ENCODE results near the gene NR5A2.

Gene NR5A2

DNA sequence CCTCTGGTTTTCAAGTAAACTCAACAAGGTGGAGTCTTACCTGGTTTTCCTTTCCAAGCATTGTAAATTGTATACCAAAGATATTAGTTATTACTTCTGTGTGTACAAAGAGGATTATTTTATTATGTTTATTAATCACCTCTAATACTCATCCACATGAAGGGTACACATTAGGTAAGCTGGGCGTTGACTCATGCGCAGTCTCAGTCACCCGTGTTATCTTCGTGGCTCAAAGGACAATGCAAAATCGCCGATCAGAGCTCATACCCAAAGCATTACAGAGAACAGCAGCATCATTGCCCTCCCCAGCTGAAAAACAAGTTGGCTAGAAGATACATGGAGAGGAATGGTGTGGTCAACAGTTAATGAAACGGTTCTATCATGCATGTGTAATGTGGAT, 148.7 kb downstream of the NR5A2 start:
- Histone ChIP-seq H3K36me3 (ENCODE audit: control insufficient read depth, insufficient read depth, low read length) (no peaks in the 10 kb centered on the region), H3K27me3 (replicated peaks; ENCODE audit: control insufficient read depth, insufficient read depth, low read length) (no peaks in the 10 kb centered on the region), H3K4me3 (replicated peaks; ENCODE audit: low read depth, low read length) (no peak overlapping the region)
- no peak for DNase-seq (ENCODE audit: extremely low read depth, insufficient read length)
- TF ChIP-seq, protein P1, sequence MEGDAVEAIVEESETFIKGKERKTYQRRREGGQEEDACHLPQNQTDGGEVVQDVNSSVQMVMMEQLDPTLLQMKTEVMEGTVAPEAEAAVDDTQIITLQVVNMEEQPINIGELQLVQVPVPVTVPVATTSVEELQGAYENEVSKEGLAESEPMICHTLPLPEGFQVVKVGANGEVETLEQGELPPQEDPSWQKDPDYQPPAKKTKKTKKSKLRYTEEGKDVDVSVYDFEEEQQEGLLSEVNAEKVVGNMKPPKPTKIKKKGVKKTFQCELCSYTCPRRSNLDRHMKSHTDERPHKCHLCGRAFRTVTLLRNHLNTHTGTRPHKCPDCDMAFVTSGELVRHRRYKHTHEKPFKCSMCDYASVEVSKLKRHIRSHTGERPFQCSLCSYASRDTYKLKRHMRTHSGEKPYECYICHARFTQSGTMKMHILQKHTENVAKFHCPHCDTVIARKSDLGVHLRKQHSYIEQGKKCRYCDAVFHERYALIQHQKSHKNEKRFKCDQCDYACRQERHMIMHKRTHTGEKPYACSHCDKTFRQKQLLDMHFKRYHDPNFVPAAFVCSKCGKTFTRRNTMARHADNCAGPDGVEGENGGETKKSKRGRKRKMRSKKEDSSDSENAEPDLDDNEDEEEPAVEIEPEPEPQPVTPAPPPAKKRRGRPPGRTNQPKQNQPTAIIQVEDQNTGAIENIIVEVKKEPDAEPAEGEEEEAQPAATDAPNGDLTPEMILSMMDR (IDR thresholded peaks at IDR 0.05; ENCODE audit: insufficient read depth, low read length, poor library complexity, severe bottlenecking), result no peak

DNA sequence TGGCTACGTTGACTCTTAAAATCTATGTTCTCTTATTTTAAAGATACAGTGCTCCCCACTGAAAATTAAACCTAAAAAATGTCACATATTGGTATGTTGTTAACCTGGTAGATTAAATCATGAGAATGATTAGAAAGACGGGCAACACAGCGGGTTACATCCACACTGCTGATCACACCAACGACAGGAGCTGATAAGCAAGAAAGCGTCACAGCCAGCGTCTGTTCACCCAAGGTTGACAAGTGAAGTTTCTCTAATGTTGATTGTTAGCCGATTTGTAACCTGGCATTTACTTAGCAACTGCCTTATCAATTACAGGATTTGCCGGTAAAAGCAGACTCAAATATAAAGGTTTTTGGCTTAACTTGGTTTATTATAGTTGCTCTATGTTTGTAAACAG, 149.3 kb downstream of the NR5A2 start:
- TF ChIP-seq, protein P1 (IDR thresholded peaks at IDR 0.05; ENCODE audit: insufficient read depth, low read length, poor library complexity, severe bottlenecking), result no peak
- Histone ChIP-seq H3K36me3 (ENCODE audit: control insufficient read depth, insufficient read depth, low read length) (no peaks in the 10 kb centered on the region), H3K4me3 (replicated peaks; ENCODE audit: low read depth, low read length) (no peak overlapping the region), H3K27me3 (replicated peaks; ENCODE audit: control insufficient read depth, insufficient read depth, low read length) (no peaks in the 10 kb centered on the region)
- DNase-seq (ENCODE audit: extremely low read depth, insufficient read length), result no peak

DNA sequence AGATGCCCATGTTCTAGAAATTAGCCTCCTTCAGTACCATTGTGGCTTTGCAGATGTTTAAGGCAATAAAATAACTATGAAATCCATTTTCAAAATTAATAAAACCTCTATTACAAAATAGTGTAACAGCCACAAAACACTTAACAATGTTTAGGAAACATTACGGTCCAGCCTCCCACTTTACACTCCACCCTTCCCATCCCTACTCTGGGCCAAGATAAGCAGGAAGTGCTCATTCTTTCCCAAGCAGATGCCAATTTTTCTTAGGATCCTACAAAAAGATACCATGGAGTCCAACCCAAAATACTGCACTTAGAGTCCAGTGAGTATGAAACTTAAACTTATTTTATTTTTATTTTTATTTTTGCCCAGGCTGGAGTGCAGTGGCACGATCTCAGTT, 150.8 kb downstream of the NR5A2 start:
- TF ChIP-seq, protein P1 (IDR thresholded peaks at IDR 0.05; ENCODE audit: insufficient read depth, low read length, poor library complexity, severe bottlenecking), result no peak
- no peak overlapping the region for H3K4me3 ChIP-seq (replicated peaks; ENCODE audit: low read depth, low read length)
- no peaks in the 10 kb centered on the region for H3K36me3 ChIP-seq (ENCODE audit: control insufficient read depth, insufficient read depth, low read length)
- H3K27me3 ChIP-seq (replicated peaks; ENCODE audit: control insufficient read depth, insufficient read depth, low read length), result no peaks in the 10 kb centered on the region
- DNase-seq (ENCODE audit: extremely low read depth, insufficient read length), result no peak

DNA sequence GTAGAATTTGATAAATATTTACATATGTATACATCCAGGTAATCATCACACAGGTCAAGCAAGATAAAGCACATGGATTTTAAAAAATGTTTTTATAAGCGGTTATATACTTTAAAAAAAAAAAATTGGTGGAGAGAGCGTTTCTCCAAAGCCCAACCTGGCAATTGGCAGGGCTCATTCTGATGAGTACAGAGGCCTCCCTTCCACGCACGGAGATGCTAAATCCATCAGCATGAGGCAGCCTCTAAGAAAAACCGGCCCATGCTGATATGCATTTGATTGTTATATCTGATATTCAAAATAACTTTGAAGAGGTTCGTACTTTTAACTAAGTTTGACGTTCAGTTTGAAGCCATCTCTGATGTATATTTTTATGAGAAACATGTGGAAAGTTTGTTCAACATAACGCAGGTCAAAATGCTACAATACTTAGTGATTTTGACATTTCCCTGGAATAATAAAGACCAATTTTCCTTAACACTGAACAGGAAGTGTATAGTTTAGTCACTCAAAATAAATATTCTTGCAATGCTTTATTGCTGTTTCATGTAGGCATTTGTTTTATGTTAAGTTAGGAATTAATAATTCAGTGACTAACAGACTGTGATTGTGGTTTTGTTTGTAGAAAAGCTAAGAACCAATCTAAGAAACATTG, 151.7 kb downstream of the NR5A2 start:
- TF ChIP-seq, protein P1 (IDR thresholded peaks at IDR 0.05; ENCODE audit: insufficient read depth, low read length, poor library complexity, severe bottlenecking), result no peak
- Histone ChIP-seq H3K36me3 (ENCODE audit: control insufficient read depth, insufficient read depth, low read length) (no peaks in the 10 kb centered on the region), H3K4me3 (replicated peaks; ENCODE audit: low read depth, low read length) (no peak overlapping the region), H3K27me3 (replicated peaks; ENCODE audit: control insufficient read depth, insufficient read depth, low read length) (no peaks in the 10 kb centered on the region)
- DNase-seq (ENCODE audit: extremely low read depth, insufficient read length), result no peak

DNA sequence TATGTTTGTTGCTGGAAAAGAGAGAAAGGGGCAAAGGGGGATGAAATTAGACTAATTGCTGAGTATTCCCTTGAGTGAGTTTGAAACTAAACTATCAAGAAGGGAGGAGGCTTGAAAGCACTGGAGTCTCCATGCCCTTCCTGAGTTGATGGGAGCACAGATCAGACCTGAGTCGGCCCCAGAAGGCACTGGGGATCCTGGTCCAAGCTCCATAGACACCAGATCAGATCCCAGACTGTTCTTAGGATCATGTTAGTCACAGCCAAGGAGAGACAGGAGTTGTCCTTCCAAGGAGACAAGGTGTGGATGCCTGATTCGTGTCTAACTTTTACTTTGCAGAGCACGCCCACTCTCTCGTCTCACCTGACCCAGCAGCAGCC, 152.3 kb downstream of the NR5A2 start:
- Histone ChIP-seq H3K27me3 (replicated peaks; ENCODE audit: control insufficient read depth, insufficient read depth, low read length) (no peaks in the 10 kb centered on the region), H3K36me3 (ENCODE audit: control insufficient read depth, insufficient read depth, low read length) (no peaks in the 10 kb centered on the region), H3K4me3 (replicated peaks; ENCODE audit: low read depth, low read length) (no peak overlapping the region)
- no peak for DNase-seq (ENCODE audit: extremely low read depth, insufficient read length)
- TF ChIP-seq, protein P1 (IDR thresholded peaks at IDR 0.05; ENCODE audit: insufficient read depth, low read length, poor library complexity, severe bottlenecking), result no peak

DNA sequence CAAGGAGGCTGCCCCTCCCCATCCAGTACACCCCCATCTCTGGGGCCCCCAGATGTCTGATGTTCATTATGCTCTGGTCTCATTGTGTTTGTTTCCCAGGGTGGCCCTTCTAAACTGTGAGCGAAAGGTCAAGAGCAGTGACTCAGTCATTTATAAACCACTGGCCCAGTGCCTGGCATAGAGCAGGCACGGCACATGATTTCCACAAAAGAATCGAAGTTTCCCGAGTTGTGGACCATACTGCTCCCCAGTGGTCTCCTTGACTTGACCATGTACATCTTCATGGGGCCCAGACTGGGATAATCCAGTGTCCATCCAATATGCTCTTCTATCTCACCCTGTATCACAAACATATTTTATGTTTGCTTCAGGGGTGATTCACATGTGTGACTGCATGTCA, 153.3 kb downstream of the NR5A2 start:
- no peak overlapping the region for H3K4me3 ChIP-seq (replicated peaks; ENCODE audit: low read depth, low read length)
- TF ChIP-seq, protein P1 (IDR thresholded peaks at IDR 0.05; ENCODE audit: insufficient read depth, low read length, poor library complexity, severe bottlenecking), result no peak
- DNase-seq (ENCODE audit: extremely low read depth, insufficient read length), result no peak
- no peaks in the 10 kb centered on the region for H3K36me3 ChIP-seq (ENCODE audit: control insufficient read depth, insufficient read depth, low read length)
- no peaks in the 10 kb centered on the region for H3K27me3 ChIP-seq (replicated peaks; ENCODE audit: control insufficient read depth, insufficient read depth, low read length)
